DOHH2 (cell line): ENCODE data around the gene MTPN.

Experiments
- H3F3A ChIP-seq: fragments of 200-600 bp; sonication (generic), shearing (Covaris generic); 2 replicates; pipeline ENCODE4 v1.6.0; 2016; ENCODE audit warnings: antibody characterized with exemption, mild to moderate bottlenecking; ENCODE audit not compliant: control insufficient read depth, insufficient read depth
- H3K27ac ChIP-seq: fragments of 200-600 bp; sonication (generic); 2 replicates; pipeline ENCODE4 v1.5.1; 2014; ENCODE audit warnings: low read depth, mild to moderate bottlenecking, low read length, moderate library complexity
- H3K27me3 ChIP-seq: fragments of 200-600 bp; sonication (generic); 2 replicates; pipeline ENCODE4 v1.6.1; 2014; ENCODE audit warnings: mild to moderate bottlenecking, low read length, mixed read lengths; ENCODE audit not compliant: control insufficient read depth
- H3K36me3 ChIP-seq: fragments of 200-600 bp; sonication (generic); 2 replicates; pipeline ENCODE4 v1.6.1; 2014; ENCODE audit warnings: mild to moderate bottlenecking, low read length, moderate library complexity, mixed read lengths; ENCODE audit not compliant: control insufficient read depth
- H3K4me1 ChIP-seq: fragments of 200-600 bp; sonication (generic); 2 replicates; pipeline ENCODE4 v1.6.1; 2014; ENCODE audit warnings: mild to moderate bottlenecking, low read length, mixed read lengths; ENCODE audit not compliant: control insufficient read depth
- H3K4me2 ChIP-seq: fragments of 200-600 bp; sonication (generic); 2 replicates; pipeline ENCODE4 v1.6.0; 2014; ENCODE audit warnings: mild to moderate bottlenecking, low read length, moderate library complexity
- H3K4me3 ChIP-seq: fragments of 200-600 bp; sonication (generic); 2 replicates; pipeline ENCODE4 v1.5.1; 2014; ENCODE audit warnings: mild to moderate bottlenecking, low read length, mixed read lengths
- H3K79me2 ChIP-seq: fragments of 200-600 bp; sonication (generic); 2 replicates; pipeline ENCODE4 v1.6.1; 2014; ENCODE audit warnings: mild to moderate bottlenecking, low read length, mixed read lengths; ENCODE audit not compliant: control insufficient read depth
- H3K9me2 ChIP-seq: fragments of 200-600 bp; sonication (generic); replicated peaks from 2 replicates; pipeline ENCODE4 v1.6.1; 2014; ENCODE audit warnings: mild to moderate bottlenecking, low read length, mixed read lengths; ENCODE audit not compliant: control insufficient read depth
- H3K9me3 ChIP-seq: fragments of 200-600 bp; sonication (generic); 2 replicates; pipeline ENCODE4 v1.6.1; 2014; ENCODE audit warnings: antibody characterized with exemption, low read length, mixed read lengths; ENCODE audit not compliant: control insufficient read depth, insufficient read depth
- H4K20me1 ChIP-seq: fragments of 200-600 bp; sonication (generic); 2 replicates; pipeline ENCODE4 v1.6.0; 2014; ENCODE audit warnings: low read depth, mild to moderate bottlenecking, antibody characterized with exemption, low read length, moderate library complexity; ENCODE audit not compliant: control insufficient read depth, insufficient read depth
- CTCF ChIP-seq: fragments of 200-600 bp; sonication (generic); IDR thresholded peaks from one replicate; pipeline ENCODE4 v1.5.1; 2014; ENCODE audit warnings: antibody characterized with exemption, mild to moderate bottlenecking, low read depth, low read length; ENCODE audit not compliant: poor library complexity, severe bottlenecking
- EZH2phosphoT487 ChIP-seq: fragments of 200-600 bp; sonication (generic); IDR thresholded peaks from 2 replicates; pipeline ENCODE4 v1.6.1; 2017; ENCODE audit warnings: borderline replicate concordance, mild to moderate bottlenecking, antibody characterized with exemption, low read length, moderate library complexity, mixed read lengths

The MTPN gene

DNA sequence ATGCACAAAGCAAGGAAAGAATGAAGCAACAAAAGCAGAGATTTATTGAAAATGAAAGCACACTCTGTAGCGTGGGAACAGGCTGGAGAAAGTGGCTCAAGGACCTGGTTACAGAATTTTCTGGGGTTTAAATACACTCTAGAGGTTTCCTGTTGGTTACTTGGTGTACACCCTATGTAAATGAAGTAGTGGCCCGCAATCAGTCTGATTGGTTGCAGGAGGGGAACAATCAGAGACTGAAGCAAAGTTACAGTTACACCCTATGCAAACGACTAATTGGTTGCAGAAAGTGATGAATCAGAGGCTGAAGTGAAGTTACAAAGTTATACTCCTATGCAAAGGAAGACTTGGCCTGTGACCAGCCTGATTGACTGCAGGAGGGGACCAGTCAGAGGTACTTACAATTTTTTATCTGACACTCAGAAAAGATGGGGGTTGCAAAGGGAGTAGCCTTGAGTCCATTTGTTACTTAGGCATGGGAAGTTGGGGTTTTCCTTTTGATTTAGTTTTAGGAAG is 3.6 kb upstream of the MTPN start:
- Histone ChIP-seq H3K79me2 (peaks cover 14% of the 10 kb centered on the region), H3K4me1 (peaks cover 30% of the 10 kb centered on the region), H3F3A (peaks cover 11% of the 10 kb centered on the region), H3K36me3 (peaks cover 14% of the 10 kb centered on the region), H3K4me2 (peak overlapping the region; percentile 53), H3K27ac (peak overlapping the region; percentile 17; the same call in 1 of the 2 replicates), H3K9me3 (no peaks in the 10 kb centered on the region), H3K27me3 (no peaks in the 10 kb centered on the region), H3K9me2 (no peaks in the 10 kb centered on the region), H4K20me1 (peaks cover 6% of the 10 kb centered on the region), H3K4me3 (peak overlapping the region; percentile 31)
- no peak for TF ChIP-seq EZH2phosphoT487
- no peak for TF ChIP-seq CTCF

DNA sequence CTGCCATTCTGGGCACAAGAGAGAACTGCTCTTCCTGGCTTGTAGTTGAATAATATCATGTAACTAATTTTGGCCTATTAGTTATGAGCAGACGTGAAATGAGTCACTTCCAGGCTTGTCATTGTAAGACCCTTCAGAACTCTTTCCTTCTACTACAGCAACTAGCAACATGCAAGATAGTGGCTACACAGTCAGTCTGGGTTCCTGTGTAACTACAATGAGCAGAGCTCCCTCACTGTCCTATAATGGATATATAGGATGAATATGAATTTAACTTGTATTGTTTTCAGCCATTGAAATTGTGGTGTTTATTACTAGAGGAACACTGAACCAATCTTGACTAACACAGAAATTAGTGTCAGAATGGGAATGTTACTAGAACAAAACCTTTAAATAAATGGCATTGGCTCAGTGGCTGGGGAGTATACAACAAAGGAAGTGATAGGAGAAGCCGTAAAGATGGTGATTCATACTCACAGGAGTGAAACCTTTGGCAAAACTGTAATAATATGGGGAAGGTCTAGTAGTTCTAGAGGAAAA is 2.9 kb upstream of the MTPN start:
- no peak for TF ChIP-seq EZH2phosphoT487
- no peak for TF ChIP-seq CTCF

GRCh38 chr7:135979471-135980011 is 2.4 kb upstream of the MTPN start:
- no peak overlapping the region for H3K27ac ChIP-seq
- no peaks in the 10 kb centered on the region for H3K9me2 ChIP-seq
- H4K20me1 ChIP-seq = peaks cover 18% of the 10 kb centered on the region
- TF ChIP-seq CTCF = no peak
- no peak for TF ChIP-seq EZH2phosphoT487
- peaks cover 26% of the 10 kb centered on the region for H3K79me2 ChIP-seq
- peaks cover 18% of the 10 kb centered on the region for H3F3A ChIP-seq
- H3K4me3 ChIP-seq = no peak overlapping the region
- no peak overlapping the region for H3K4me2 ChIP-seq
- H3K27me3 ChIP-seq = no peaks in the 10 kb centered on the region
- peaks cover 26% of the 10 kb centered on the region for H3K36me3 ChIP-seq
- H3K9me3 ChIP-seq = no peaks in the 10 kb centered on the region
- H3K4me1 ChIP-seq = peaks cover 42% of the 10 kb centered on the region

More for the DNA sequence above, 2.9 kb upstream of the MTPN start:
- Histone ChIP-seq H3K4me1 (peaks cover 36% of the 10 kb centered on the region), H3F3A (peaks cover 14% of the 10 kb centered on the region), H3K9me2 (no peaks in the 10 kb centered on the region), H3K4me2 (peak overlapping the region; percentile 53), H3K27me3 (no peaks in the 10 kb centered on the region), H3K79me2 (peaks cover 21% of the 10 kb centered on the region), H3K4me3 (peak overlapping the region; percentile 31), H3K27ac (peak overlapping the region; percentile 17; the same call in 1 of the 2 replicates), H3K9me3 (no peaks in the 10 kb centered on the region), H4K20me1 (peaks cover 13% of the 10 kb centered on the region), H3K36me3 (peaks cover 20% of the 10 kb centered on the region)
